Activated CD4-positive, CD25-positive, alpha-beta regulatory T cell treated with anti-CD3 and anti-CD28 coated beads, Interleukin-2, amount 50 U/mL, for 24 hours (primary cell): ENCODE measurements around the gene TSPAN15.
"Not testable (repeated sequence)": the region's sequence is repeated elsewhere in the genome, so short reads cannot be mapped to it uniquely, and the experiment has no call there.

ENCODE experiments used
- ATAC-seq, 2 donors: fragments of 150-1000 bp; cut with Tn5 transposase; one replicate each; pipeline ENCODE4 v1.10.0; 2021; ENCODE audit warnings: mild to moderate bottlenecking in 1 of 2, moderate library complexity in 1 of 2

TSPAN15 gene

DNA sequence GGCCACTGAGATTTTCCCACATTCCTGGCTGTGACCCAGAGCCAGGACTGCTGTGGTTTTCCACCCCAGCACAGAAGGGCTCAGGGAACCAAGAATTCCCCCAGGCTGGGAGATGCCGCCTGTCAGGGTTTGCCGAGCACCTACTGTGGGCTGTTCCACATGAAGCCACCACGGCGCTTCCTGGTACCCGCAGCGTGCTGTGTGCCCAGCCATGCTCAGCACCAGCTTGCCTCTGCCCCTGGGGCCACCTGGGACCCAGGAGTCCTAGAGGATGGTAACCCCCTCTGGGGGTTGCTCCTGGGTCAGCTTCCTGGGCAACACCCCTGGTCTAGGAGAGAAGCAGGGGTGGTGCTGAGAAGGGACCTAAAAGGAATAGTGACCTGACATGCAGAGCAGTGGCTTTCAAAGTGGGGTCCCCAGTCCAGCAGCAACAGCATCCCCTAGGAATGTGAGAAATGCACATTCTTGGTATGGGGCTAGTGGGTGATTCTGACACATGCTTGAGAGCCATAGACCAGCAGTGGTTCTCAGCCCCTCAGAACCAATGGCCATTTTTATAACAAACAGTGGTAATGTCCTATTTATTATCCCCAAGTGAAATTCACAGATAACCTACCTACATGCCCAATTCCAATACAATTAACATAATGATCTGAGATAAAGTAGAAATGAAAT lies 53.4 kb downstream of the TSPAN15 start:
- ATAC-seq = no peak

DNA sequence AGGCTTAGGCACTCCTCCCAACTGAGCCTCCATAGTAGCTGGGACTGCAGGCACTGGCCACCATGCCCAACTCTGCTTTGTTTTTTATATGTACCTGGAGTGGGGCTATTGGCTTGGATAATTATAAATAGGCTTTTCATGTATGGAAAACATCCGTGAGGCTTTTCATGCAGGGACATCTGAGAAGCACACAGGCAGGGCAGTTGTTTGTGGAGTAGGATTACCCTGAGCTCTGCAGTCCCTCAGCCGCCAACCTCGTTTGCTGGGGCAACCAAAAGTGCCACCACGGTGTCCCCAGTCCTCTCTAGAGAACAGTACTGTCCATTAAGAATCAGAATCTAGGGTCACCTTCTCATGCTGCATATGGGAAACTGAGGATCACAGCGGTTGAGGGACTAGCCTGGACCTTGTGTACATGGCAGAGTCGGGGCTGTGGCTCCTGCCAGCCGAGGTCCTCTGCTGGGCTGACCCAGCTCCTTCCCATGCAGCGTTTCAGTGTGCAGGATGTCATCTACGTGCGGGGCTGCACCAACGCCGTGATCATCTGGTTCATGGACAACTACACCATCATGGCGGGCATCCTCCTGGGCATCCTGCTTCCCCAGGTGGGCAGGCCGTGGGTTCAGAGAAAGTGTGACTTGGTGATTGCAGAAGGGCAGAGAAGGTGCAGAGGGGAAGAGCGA lies 54.5 kb downstream of the TSPAN15 start:
- ATAC-seq = no peak

DNA sequence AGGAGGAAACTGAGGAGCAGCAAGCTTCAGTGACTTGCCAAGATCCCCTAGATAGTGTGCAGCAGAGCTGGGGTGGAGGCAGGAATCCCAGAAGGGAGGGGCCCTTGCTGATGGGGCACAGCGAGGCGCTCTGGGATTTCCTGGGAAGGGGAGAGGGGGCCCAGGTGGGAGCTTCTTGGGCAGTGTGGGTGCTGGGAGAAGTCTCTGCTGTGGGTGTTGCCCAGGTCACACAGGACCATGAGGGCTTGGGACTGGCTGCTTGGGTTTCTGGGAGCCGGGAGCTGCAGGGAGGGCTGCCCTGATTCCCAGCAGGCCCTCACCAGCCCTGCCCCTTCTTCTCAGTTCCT lies 55.2 kb downstream of the TSPAN15 start:
- ATAC-seq = no peak

DNA sequence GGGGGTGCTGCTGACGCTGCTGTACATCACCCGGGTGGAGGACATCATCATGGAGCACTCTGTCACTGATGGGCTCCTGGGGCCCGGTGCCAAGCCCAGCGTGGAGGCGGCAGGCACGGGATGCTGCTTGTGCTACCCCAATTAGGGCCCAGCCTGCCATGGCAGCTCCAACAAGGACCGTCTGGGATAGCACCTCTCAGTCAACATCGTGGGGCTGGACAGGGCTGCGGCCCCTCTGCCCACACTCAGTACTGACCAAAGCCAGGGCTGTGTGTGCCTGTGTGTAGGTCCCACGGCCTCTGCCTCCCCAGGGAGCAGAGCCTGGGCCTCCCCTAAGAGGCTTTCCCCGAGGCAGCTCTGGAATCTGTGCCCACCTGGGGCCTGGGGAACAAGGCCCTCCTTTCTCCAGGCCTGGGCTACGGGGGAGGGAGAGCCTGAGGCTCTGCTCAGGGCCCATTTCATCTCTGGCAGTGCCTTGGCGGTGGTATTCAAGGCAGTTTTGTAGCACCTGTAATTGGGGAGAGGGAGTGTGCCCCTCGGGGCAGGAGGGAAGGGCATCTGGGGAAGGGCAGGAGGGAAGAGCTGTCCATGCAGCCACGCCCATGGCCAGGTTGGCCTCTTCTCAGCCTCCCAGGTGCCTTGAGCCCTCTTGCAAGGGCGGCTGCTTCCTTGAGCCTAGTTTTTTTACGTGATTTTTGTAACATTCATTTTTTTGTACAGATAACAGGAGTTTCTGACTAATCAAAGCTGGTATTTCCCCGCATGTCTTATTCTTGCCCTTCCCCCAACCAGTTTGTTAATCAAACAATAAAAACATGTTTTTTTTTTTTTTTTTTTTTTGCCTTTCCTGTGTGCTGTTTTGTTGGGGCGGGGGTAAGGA lies 55.8 kb downstream of the TSPAN15 start:
- ATAC-seq = peak; percentile 36 to 39

DNA sequence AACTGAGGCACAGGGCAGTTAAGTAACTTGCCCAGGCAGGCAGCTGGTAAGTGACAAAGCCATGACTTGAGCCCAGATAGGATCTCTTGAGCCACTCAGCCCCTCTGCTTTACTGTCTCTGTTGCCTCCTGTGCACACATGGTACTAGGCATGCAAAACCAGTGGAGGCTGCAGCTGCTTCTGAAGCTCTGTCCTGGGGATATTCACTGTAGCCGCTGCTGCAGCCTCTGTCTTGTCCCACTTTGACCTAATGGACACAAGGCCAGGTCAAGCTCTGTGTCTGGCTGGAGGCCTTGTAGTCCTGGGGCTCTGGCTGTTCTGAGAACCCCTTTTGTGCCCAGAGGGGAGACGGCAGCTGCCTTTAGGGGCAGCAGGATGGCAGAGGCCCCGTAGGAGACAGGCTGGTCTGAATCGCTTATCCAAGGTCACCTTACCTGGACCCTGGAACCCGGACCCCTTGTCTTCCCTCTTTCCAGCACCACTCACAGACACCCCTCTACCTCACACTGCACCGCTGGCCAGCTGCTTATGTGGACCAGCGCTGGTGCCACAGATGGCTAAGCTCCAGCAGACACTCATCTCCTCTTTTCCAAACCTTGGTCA lies 57.6 kb downstream of the TSPAN15 start:
- no peak for ATAC-seq

DNA sequence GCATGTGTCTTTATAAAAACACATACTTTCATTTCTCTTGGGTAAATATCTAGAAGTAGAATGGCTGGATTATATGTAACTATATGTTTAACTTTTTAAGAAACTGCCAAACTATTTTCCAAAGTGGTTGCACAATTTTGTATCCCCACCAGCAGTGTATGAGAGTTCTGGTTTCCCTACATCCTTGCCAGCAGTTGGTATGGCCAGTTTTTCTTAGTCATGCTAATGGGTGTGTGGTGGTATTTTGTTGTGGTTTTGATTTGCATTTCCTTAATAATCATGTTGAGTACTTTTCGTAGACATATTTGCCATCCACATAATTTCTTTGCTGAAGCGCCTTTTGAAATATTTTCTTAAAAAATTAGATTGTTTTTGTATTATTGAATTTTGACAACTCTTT lies 61.6 kb downstream of the TSPAN15 start:
- ATAC-seq = no peak

DNA sequence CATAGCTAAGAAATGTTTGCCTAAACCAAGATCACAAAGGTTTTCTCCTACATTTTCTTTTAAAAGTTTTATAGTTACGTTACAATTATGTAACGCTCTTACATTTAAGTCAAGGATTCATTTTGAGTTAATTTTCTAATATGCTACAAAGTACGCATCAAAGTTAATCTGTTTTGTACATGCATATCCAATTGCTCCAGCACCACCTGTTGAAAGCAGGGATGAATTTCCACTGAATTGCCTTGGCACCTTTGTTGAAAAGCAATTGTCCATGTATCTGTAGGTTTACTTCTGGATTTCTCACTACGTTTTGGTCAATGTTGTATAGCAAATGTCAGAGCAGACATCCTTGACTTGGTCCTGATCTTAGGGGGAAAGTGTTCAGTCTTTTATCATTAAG lies 62.4 kb downstream of the TSPAN15 start:
- no peak for ATAC-seq

DNA sequence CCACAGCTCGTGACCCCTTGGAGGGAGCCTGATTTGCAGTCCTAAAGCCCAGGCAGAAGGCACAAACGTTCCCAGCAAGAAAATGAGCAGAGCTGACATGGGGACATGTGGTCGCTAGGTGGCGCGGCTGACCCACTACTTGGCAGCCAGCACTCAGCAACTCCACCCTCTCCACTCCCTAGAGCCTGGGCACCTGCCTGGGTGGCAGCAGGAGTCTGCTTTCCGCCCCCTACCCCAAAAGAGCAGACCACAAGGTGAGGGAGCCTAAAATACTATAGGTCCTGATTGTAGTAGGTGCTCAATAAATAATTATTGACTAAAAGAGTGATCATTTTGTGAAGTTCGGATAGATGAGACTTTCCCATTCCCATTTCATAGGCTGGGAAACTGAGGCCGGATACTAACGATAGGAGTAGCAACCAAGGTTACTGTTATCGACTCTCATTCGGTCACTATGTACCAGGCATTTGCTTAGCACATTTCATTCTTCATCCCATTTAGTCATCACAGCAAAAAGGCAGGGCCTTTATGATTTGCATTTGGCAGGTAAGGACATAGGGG lies 64.5 kb downstream of the TSPAN15 start:
- ATAC-seq = peak; percentile 86 to 89

DNA sequence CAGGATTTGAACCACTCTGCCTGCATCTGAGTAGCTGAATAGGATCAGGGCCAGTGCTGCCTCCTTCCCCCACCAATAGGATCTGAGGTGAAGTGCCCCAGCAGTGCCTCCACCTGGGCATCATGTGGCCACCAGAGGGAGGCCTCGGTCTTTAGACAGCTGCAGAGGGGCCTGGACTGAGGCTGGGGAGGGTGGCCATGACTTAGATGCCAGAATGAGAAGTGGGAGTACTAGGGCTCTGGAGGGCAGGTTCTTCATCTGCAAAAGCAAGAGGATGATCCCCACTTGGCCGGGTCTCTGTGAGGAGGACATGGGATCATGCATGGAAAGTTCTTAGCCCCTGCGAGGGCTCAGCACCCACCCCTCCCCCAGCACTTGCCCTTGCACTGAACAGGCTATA lies 65.1 kb downstream of the TSPAN15 start:
- ATAC-seq = peak in 1 of 2 donors; percentile 41

DNA sequence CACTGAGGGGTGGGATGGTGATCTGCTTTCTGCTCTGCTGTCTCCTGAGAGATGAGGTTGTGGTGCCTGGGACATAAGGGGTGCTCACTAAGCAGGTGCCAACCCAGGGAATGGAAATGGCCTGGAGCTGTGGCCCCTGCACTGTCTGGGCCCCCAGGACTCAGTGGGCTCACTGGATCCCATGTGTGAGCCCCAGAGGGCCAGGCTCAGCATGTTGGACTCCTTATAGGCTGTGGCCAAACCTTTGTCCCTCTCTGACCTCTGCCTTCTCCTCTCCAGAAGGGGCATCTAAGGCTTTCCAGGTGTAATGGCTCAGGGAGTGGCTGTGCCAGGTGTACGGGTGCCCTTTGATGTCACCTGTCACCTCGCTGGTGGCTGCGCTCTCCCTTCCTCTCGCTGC lies 65.5 kb downstream of the TSPAN15 start:
- no peak for ATAC-seq

DNA sequence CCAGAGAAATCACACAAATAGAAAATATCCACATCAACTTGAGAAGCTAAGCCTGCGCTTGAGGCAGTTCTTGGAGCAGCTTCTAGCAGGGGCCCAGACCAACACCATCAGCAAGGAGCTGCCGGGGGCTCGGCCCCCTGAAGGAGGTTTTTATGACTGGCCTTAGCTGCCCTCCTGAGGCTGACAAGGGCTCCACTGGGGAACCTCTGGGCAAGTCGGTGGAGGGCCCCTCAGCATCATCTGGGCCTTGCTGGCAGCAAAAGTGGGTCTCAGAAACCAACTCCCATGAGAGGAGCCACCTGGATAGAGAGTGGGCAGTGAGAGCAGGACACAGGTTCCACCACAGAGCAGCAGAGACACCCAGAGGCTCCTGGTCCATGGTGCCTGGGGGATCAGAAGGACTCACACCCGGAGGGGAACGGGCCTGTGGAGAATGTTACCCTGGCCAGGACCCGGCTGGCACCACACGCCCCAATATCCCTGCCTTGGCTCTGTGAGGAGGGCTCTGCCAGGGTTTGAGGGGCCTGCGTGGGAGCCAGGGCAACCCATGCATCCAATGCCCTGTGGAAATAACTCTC lies 66.1 kb downstream of the TSPAN15 start:
- no peak for ATAC-seq

- no peak for ATAC-seq
Measured at GRCh38 chr10:69527961-69528360, 76.7 kb downstream of the TSPAN15 start.

GRCh38 chr10:69533658-69534057 lies 82.4 kb downstream of the TSPAN15 start:
- no peak for ATAC-seq

- not testable (repeated sequence) for ATAC-seq
Measured at GRCh38 chr10:69536521-69536920, 85.3 kb downstream of the TSPAN15 start.

GRCh38 chr10:69537449-69537848 lies 86.2 kb downstream of the TSPAN15 start:
- no peak for ATAC-seq

DNA sequence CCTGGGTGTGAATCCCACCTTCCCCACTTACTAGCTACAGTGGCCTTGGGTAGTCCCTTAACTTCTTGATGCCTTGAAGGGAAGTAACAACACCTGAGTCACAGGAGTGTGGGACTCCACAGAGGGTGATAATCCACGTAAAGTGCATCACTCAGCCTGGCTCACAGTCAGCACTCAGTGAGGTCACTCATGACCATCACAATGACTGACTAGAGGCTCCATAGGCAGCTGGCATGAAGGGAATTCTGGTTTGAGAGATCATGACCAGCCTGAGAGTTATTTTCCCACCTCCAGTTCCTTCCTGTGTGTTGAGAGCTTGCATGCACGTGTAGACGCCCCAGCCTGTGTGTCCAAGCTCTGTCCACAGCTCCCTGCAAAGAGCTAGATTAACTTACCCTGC lies 87.2 kb downstream of the TSPAN15 start:
- no peak for ATAC-seq

DNA sequence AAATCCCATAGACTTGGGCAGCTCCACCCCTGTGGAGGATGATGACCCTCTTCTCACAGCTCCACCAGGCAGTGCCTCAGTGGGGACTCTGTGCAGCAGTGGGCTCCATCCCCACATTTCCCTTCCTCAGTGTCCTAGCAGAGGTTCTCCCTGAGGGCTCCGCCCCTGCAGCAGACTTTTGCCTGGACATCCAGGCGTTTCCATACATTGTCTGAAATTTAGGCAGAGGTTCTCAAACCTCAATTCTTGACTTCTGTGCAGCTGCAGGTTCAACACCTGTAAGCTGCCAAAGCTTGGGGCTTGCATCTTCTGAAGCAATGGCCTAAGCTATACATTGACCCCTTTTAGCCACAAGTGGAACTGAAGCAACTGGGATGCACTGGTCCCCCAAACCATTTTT lies 90.2 kb downstream of the TSPAN15 start:
- no peak for ATAC-seq

DNA sequence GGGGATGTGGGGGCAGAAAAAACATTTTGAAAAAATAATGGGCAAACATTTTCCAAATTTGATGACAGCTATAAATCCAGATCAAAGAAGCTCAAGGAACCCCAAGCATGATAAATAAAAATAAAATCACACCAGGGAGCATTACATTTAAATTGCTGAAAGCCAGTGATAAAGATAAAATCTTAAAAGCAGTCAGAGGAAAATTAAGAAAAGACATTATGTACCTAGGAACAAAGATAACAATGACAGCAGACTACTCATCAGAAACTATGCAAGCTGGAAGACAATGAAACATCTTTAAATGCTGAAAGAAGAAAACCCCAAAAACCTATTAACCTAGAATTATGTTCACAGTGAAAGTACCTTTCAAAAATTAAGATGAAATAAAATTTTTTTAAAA lies 98.7 kb downstream of the TSPAN15 start:
- no peak for ATAC-seq

GRCh38 chr10:69552268-69552667 lies 101.0 kb downstream of the TSPAN15 start:
- no peak for ATAC-seq

- ATAC-seq = no peak
Measured at GRCh38 chr10:69553328-69553727, 102.1 kb downstream of the TSPAN15 start.

DNA sequence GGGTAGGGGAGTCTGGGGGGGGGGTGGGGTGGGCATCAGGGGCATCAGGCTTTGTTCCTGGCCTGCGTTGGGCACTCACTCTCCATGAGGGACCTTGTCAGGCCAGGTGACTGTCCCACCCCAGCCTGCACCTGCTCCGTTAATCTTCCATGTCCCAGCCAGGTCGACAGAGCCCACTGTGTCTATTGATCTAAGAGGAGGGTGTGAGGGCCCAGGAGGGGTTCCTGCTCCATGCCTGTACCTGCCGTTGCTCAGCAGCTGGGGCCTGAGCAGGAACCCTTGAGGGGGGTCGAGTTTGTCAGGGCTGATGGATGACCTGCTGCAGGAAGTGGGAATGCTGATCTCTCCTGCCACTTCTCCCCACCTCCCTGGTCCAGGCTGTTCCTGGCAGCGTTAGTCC lies 103.3 kb downstream of the TSPAN15 start:
- no peak for ATAC-seq
